ENCODE measurements around the gene OR5P2.

- TF ChIP-seq POLR2A (IDR thresholded peaks at IDR 0.05): no peak
- no peak for TF ChIP-seq CTCF (IDR thresholded peaks at IDR 0.05)
- no peak for TF ChIP-seq EP300 (IDR thresholded peaks at IDR 0.05)
These were observed 43.8 kb upstream of the OR5P2 start for GRCh38 chr11:7840578-7840977.

Measured in tibial nerve (tissue), 4 donors.